SH-SY5Y (cell line): Measurements from ENCODE around the gene ZNF135.

Source experiments
- GATA2 ChIP-seq: IDR thresholded peaks from 2 replicates; pipeline ENCODE4 v1.6.1; 2011; ENCODE audit warnings: mild to moderate bottlenecking, low read depth, low read length
- GATA3 ChIP-seq: IDR thresholded peaks from 2 replicates; pipeline ENCODE4 v1.6.1; 2011; ENCODE audit warnings: low read depth, mild to moderate bottlenecking, low read length, moderate library complexity

DNA sequence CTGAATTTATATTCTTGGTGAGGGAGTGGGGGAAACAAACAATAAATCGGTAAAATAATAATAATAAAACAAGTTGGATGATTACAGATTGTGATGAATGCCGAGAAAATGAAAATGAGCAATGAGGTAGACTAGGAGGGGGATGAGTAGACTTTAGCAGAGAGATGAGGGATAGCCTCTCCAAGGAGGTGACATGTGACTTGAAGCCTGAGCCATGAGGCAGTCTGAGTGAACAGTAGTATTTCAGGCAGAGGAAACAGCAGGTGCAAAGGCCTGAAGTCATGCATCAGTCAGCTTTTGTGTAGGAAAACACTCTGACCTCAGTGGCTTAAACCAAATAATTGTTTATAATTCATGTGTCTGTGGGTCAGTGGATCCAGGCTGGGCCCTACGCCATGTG lies 4.6 kb downstream of the ZNF135 start:
- TF ChIP-seq GATA3: no peak
- no peak for TF ChIP-seq GATA2
